ENCODE results near the gene MANBA.
A peak's percentile ranks its signal among the peaks of the same experiment; 100 is the strongest.
"Not testable (repeated sequence)": the region's sequence is repeated elsewhere in the genome, so short reads cannot be mapped to it uniquely, and the experiment has no call there.

The MANBA gene

DNA sequence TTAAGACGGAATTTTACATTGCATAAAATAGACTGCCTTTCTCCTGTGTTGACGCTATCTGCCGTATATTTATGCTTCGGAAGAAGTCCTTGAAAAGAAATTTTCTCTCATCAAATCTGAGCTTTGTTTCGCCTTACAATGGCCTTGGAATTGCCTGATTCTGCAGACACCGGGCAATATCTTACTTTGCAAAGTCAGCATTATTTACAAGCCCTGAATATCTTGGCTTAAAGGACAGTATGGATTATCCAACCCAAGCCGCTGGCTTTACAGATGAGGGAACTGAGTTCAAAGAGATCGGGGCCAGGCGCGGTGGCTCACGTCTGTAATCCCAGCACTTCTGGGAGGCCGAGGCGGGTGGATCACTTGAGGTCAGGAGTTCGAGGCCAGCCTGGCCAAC is 1.1 kb upstream of the MANBA start:
- no peak for DNase-seq (ENCODE audit: low read depth)

DNA sequence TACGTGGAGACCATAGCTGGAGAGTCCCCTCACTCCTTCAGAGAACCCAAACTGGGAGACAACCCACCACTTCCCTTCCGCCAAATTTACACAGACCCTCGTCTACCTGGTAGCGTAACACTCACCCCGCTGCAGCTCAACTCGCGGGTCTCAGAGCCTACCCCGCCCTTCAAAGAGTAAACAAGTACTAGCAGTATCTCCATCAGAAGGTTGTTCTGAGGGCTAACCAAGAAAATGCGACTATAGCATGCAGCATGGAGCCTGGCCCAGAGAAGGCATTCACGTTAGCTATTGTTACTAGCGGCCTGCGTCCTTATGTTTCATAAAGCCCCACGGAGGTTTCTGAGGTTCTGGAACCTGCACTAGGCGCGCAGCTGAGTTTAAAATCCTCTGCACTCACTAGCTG is 531 bp upstream of the MANBA start:
- DNase-seq (ENCODE audit: low read depth): no peak

DNA sequence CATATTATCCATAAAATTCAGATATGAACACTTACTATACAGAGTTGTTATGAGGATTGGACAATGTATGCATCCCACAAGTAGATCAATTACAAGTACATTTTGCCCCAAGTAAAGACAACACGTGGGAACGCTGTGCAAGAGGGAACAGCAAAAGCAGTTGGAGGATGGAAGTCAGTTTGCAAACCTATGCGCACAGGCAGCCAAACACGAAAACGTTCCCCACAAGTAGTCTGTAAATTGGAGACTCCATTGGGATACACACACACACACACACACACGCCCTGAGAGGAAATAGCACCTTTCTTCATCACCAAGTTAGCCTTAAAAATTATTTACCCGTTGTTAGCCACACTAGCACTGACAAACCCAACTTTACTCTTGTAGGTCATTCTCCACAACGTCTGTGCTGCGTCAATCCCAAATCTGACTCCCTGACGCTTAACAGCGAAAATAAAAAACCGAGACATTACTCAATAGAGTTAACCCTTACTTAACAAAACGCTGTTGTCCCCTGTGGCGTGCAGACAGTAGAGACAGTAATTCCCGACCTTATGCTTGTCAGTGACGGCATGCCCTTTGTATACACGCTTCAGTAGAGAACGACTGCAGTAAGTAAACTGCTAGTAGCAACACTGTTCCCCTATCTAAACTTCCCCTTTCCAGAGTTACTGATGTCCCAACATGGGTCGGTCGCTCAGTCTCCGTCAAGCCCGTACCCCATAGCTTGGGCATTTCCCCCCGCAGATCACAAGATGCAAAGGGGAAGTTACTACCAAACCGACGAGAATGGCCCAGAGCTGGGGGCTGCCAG is 730 bp downstream of the MANBA start:
- DNase-seq (ENCODE audit: low read depth): peak; percentile 26

DNA sequence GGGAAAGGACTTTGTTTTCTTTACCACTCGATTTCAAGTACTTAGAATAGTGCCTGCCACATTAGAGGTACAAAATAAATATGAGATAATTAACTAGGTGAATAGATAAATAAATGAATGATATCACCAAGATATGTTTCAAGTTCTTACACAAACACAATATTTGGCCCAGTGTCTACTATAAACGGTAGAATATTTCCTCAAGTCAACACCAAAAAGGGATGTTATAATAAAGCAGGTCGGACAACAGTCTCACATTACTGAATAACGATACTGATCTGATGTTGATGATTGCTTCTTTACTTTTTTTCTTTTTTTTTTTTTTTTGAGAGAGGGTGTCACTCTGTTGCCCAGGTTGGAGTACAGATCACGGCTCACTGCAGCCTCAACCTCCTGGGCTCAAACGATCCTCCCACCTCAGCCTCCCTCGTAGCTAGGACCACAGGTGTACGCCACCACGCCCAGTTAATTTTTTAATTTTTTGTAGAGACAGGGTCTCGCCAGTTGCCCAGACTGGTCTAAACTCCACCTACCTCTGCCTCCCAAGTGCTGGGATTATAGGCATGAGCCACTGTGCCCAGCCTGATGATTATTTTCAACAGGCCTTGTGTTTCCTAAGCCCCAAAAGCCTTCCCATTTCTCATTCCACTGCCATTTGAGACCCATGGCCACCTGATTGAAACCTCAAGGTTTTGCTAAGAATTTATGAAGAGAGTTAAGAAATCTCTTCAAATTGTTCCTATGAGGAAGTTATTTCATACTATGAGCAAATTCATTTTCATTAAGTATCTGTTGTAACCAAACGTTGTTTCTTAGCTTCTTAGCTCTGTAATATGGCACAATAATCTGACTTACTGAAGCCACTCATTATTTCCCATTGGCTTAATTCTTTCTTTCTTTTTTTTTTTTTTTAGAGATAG is 2.3 kb downstream of the MANBA start:
- DNase-seq (ENCODE audit: low read depth): no peak

DNA sequence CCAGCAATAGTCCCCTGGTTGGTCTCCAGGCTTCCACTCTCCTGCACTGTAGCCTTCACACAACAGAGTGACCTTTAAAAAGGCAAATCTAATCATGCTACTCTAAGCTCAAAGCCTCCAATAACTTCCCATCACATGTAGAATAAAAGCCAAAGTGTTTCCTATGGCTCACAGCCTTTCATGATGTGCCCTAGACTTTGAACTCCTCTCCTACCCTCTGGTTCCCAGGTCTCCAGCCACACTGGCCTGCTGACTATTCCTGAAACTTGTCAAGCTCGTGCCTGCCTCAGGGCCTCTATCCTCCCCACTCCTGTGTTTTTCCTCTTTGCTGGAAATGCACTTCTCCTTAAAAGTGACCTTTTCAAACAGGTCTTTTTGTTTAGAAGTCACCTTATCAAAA is 3.1 kb downstream of the MANBA start:
- DNase-seq (ENCODE audit: low read depth): no peak

DNA sequence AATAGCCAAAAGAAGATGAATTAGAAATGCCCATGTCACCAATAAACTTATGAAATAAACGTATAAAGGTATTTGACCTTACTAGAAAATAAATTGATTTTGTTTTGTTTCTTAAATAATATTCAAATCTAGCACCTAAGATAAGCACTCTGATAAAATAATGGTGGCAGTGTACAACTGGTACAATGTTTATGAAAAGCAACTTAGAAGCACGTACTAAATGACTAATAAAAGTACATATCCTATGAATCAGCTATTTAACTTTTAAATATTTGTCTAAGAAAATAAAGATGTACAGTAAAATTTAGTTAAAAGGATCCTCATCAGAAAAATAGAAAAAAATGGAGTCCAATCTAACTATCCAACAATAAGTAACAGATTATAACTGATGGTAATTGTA is 6.7 kb downstream of the MANBA start:
- DNase-seq (ENCODE audit: low read depth): no peak

DNA sequence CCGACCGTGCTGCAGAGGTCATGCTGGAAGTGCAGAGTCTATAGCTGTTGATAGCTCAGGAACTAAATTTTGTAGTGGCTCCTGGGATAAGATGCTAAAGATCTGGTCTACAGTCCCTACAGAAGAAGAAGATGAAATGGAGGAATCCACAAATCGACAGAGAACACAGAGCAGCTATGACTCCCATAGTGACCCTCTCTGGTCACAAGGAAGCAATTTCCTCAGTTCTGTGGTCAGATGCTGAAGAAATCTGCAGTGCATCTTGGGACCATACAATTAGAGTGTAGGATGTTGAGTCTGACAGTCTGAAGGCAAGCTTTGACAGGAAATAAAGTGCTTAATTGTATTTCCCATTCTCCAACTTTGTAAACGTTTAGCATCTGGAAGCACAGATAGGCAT is 8.8 kb downstream of the MANBA start:
- DNase-seq (ENCODE audit: low read depth): no peak

DNA sequence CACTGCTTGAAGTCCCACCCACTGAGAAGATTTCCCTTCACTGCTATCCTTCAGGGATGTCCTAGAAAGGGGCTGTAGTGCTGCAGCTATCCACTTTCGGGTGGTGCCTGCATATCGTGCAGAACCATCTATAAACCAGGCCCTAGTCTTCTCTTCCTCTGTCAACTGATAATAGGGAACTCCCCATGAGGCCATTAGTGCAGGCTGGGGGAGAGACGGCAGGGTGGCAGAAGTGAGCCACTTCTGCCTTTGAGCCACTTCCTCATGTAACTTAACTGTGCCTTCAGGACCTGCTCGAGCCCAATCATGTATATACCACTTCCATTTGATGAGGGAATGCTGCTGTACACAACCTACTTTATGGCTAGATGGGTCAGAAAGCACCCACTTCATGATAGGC is 17.4 kb downstream of the MANBA start:
- DNase-seq (ENCODE audit: low read depth): not testable (repeated sequence)

DNA sequence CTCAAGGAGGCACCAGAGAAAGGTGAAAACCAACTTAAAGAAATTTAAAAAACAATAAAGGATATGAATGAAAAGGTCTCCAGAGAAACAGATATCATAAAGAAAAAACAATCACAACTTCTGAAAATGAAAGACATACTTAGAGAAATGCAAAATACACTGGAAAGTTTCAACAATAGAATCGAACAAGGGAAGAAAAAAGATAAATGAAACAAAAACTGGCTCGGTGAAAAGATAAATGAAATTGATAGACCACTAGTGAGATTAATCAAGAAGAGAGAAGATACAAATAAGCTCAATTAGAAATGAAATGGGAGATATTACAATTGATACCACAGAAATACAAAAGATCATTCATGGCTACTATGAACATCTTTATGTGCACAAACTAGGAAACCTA is 22.0 kb downstream of the MANBA start:
- DNase-seq (ENCODE audit: low read depth): not testable (repeated sequence)

DNA sequence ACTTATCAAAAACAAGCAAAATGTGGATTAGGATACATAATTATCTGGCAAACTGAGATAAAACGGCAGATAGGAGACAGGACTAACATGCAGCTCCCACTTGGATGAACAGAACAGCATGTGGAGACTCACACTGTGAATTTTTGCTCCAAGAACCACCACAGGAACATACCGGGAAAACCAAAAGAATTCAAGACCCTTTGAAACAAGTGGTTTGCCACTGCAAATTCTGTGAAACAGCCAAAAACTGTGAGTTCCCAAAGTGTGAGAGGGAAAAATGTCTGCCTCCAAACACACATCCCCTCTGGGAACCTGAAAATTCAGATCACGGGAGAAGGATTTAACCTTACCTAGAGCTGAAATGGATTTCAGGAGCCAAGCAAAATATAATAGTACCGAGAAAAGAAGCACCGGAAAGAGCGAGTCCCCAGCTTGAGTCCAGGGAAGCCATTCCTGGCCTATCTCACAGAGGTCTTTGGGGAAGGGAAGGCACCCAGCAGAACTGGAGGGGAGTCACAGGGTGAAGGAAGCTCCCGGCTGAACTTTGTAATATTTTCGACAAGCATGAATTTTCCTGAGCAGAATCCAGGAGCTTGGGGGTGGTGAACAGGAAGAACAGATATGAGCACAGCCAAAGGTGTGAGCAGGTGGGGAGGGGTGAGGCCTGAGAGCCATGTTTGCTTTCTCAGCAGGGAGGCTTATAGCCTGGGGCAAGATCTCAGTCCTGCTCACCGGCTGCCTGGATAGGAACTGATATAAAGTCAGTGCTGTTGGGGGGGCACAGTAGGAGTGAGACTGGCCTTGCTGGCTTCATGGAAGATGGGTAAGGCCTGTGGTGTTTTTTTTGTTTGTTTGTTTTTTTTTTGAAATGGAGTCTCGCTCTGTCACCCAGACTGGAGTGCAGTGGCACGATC is 23.9 kb downstream of the MANBA start:
- no peak for DNase-seq (ENCODE audit: low read depth)

DNA sequence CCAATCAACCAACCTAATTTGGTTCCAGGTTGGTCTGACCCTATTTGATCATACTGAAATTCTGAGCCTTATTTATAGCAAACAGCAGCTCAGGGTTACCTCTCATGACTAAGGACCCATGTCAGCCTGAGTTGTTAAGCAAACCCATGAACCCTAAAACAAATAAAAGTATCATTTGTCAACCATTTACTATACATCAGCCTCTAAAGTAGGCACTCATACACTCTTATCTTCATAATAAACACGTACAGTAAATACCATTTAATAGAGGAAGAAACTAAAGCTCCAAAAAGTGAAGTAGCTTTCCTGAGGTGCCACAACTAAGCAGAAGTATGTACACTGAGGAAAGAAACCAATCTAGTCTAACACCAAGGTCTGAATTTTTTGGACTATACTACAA is 25.2 kb downstream of the MANBA start:
- DNase-seq (ENCODE audit: low read depth): no peak

DNA sequence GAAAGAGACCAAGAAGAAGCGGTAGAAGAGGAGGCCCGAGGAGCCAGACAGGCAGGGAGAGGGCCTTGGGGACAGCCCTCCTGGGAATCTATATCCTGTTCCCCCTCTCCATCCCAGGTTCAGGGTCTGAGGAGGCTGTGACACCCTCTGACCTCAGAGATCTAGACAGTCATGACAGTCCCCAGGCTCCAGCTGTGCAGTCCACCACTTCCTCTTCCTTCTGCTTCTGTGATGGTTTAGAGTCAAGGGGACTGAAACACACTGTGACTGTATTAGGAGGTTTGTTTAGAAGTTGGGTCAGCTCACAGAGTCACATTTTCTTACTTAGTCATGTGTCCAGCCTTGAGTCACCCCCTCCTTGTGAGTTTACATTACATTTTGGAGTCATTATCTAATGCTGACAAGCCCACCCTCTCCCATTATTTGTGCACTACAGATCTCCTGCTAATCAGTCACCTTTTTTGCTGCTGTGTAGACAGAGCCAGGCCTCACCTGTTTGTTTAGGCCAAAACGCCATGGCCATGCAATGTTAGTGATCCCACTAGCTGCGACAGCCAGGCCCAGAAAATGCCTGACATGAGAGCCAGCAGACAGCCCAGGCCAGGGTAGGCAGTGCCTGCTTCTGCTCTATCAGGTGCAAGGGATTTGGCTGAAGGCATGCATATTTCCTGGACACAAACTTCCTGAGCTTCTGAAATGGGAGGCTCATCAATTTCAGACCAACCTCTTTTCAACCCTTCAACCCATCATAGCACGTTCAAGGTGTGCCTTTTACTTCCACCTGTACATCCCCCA is 26.0 kb downstream of the MANBA start:
- no peak for DNase-seq (ENCODE audit: low read depth)

DNA sequence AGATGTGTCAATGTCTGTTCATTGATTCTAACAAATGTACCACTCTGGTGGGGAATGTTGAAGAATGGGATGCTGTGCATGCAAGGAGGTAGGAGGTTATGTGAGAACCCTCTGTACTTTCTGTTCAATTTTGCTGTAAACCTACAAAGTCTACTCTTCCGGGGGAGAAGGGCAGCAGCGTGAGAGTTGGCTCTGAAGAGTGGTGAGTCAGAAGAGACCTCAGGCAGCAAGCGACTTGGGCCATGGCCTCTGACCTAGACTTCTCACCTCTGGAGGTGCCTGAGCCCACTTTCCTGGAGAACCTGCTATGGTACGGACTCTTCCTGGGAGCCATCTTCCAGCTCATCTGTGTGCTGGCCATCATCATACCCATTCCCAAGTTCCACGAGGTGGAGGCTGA is 26.7 kb downstream of the MANBA start:
- no peak for DNase-seq (ENCODE audit: low read depth)

DNA sequence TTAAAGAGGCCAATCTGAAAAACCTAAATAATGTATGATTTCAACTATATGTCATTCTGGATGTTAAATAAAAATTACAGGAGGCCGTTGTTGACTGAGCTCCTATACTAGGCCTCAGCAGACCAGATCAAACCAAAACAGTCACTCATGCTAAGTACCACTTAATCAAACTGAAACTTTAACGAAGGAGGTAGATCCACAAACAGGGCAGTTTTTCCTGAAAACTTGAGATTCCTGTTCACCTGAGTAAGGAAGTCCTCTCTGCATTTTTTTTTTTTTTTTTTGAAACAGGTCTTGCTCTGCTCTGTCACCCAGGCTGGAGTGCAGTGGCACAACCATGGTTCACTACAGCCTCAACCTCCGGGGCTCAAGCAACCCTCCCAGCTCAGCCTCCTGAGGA is 27.7 kb downstream of the MANBA start:
- no peak for DNase-seq (ENCODE audit: low read depth)

DNA sequence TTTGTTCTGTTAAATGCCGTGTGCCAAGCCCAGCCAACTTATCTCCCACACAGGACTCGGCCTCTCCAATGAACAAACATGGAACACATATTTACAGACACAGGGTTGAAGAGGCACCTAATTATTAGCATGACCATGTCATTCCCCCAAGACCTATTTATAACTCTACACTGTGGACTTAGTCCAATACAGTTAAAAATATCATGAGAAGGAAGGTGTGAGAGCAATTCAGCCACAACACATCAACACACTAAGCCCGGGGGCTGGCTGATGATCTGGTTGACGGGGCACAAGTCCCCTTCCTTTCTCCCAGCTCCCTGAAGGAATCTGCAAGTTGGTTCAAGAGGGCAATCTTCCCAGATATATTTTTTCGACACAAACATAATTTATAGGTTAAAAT is 28.1 kb downstream of the MANBA start:
- no peak for DNase-seq (ENCODE audit: low read depth)

DNA sequence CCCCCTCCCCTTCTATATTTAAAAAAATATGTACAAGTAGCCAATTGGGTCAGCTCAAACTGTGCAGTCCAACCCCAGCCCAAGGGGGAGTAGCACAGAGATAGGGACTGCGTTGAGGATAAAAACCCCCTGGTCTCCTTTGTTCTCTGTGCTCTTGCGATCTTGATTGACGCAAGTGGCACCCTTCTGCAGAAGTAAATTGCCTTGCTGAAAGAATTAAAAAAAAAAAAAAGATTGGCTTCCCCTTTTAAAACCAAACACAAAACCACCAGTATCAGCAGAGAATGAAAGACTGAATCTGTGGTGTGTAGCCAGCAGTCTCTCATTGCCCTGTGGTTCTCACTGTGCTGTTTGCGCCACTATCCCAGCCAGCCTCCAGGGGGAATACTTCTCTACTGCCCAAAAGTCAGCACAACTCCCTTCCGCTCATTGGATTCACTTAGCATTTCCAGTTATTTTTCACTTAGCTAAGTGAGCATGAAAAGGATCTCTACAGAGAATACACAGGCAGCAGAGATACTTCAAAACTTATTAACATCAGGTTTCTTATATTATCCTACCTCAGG is 29.7 kb downstream of the MANBA start:
- no peak for DNase-seq (ENCODE audit: low read depth)

DNA sequence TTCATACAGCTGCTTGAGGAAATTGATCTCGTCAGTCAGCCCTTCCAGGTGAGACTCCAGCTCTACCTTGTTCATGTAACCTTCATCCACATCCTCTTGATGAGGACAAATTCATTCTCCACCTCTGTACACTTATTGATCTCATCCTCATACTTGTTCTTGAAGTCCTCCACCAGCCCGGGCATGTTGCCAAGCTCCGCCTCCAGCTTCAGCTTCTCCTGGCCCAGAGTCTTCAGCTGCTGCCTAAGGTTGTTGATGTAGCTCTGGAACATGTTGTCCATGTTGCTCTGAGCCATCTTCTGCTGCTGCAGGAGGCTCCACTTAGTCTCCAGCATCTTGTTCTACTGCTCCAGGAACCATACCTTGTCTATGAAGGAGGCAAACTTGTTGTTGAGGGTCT is 31.3 kb downstream of the MANBA start:
- DNase-seq (ENCODE audit: low read depth): not testable (repeated sequence)

DNA sequence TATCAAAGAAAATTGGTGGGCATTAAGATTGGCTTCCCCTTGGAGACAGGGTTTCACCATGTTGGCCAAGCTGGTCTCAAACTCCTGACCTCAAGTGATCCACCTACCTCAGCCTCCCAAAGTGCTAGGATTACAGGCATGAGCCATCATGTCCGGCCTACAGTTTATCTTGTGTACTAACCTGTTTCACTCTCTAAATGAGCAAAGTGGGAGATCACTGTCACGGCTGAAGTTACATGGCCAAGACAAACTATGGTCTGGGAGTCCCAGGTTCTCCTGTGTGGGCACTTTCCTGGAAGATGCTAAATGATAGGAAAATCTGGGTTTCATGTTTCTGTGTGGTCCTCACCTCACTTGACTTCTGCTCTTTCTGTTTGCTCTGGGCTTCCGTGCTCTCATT is 33.8 kb downstream of the MANBA start:
- DNase-seq (ENCODE audit: low read depth): not testable (repeated sequence)

DNA sequence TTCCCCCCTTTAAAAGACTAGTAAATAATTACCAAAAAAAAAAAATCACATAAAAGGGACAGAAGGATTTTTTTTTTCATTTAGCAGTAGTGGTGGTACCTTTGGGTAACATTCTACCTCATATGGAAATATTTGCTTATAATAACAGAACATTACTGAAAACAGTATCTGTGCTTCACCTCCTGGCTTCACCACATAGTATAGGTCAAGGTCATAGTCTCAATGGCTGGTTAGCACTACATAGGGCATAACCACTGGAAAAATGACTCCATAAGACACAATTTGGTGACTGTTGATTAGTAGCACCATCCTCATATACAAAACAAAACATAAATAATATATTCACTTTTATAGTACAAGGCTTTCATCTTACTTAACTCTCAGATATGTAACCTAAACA is 34.7 kb downstream of the MANBA start:
- no peak for DNase-seq (ENCODE audit: low read depth)

DNA sequence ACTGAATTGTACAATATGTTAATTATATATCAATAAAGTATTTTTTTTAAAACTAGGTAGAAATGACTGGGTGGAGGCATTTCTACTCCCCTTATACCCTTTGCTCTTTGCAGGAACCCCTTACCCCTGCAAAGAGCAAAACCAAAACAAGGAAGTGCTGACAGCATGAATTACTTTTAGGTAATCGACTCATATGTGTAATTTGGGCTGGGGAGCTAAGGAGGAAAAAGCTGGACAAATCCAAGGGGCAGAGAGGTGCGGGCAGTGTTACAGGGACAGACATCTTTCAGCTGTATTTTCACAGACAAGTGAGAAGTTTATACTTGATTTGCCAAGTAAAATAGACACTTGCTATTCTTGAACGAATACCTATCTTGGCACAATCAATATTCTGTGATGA is 35.5 kb downstream of the MANBA start:
- no peak for DNase-seq (ENCODE audit: low read depth)

DNA sequence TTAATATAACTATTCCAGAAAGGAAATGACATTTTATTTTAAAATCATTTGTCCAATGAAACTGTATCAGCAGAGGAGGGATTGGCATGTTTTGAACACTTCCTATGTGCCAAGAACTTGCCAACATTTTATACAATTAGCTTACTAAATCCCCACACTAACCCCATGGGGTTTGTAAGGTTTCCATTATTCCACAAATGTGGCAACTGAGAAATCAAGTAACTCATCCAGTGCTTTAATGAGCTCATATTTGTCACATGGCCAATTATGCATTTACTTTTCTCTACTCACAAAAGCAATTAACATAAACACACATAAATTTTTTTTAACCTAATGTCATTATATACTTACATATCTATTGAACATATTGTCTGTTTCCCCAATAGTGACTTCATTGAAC is 37.3 kb downstream of the MANBA start:
- DNase-seq (ENCODE audit: low read depth): no peak
